K562 (cell line): ENCODE results near the gene NCAPG2. TPM values are rescaled to one million over a fixed set of nuclear protein-coding genes. Genes with fewer than 3 reads are reported as not detected.
A peak's percentile ranks its signal among the peaks of the same experiment; 100 is the strongest.

Experiments
- BCLAF1 ChIP-seq, 2 experiments: fragments of 450-650 bp in 1 of 2; IDR thresholded peaks; 2 replicates each; pipeline ENCODE4 v1.6.1; 2011 to 2017; ENCODE audit warnings: low read depth in 2 of 2, antibody characterized with exemption in 1 of 2, borderline replicate concordance in 1 of 2, low read length in 1 of 2, mild to moderate bottlenecking in 1 of 2, mixed read lengths in 1 of 2; ENCODE audit not compliant: control insufficient read depth in 1 of 2
- E2F8 ChIP-seq: fragments of 450-650 bp; IDR thresholded peaks from 2 replicates; pipeline ENCODE4 v1.7.1; 2018; ENCODE audit warnings: mild to moderate bottlenecking, low read depth; ENCODE audit not compliant: partially characterized antibody
- ELF1 ChIP-seq: fragments of 200-800 bp; sonication (Bioruptor generic); IDR thresholded peaks from 2 replicates; pipeline ENCODE4 v1.6.1; 2016; ENCODE audit warnings: missing genetic modification characterization, missing compliant biosample characterization
- ERF ChIP-seq: fragments of 450-650 bp; formaldehyde crosslinking; IDR thresholded peaks from 2 replicates; pipeline ENCODE4 v1.4.0; 2020; ENCODE audit warnings: mild to moderate bottlenecking, mixed read lengths
- ETV6 ChIP-seq, 3 experiments: fragments of 150-350 bp in 1 of 3; sonication (generic) in 1 of 3; formaldehyde crosslinking in 1 of 3; IDR thresholded peaks; 2 replicates each; pipeline versions ENCODE4 v1.6.1 to v1.8.0; 2014 to 2022; ENCODE audit warnings: borderline replicate concordance in 2 of 3, low read depth in 2 of 3, antibody characterized with exemption in 1 of 3, low read length in 1 of 3, mild to moderate bottlenecking in 1 of 3, missing genetic modification reagents in 1 of 3
- HNRNPL ChIP-seq: fragments of 200-400 bp; formaldehyde crosslinking; IDR thresholded peaks from 2 replicates; pipeline ENCODE4 v1.6.1; 2017; ENCODE audit warnings: low read depth, mild to moderate bottlenecking, low read length
- LEF1 ChIP-seq: fragments of 450-650 bp; IDR thresholded peaks from 2 replicates; pipeline ENCODE4 v1.6.1; 2016; ENCODE audit warnings: mild to moderate bottlenecking
- POLR3G ChIP-seq: IDR thresholded peaks from 2 replicates; pipeline ENCODE4 v1.6.1; 2011; ENCODE audit not compliant: insufficient read length, insufficient replicate concordance; ENCODE audit errors: extremely low read depth
- RBBP5 ChIP-seq: fragments of 200-600 bp; sonication (generic); IDR thresholded peaks from 2 replicates; pipeline ENCODE4 v1.6.1; 2012; ENCODE audit warnings: borderline replicate concordance, mild to moderate bottlenecking, low read length, control low read depth, inconsistent platforms; ENCODE audit not compliant: insufficient read depth, poor library complexity, severe bottlenecking
- RERE ChIP-seq: sonication (generic); formaldehyde crosslinking; IDR thresholded peaks from 2 replicates; pipeline ENCODE4 v1.8.0; 2023; ENCODE audit warnings: missing genetic modification reagents, mild to moderate bottlenecking, borderline replicate concordance
- TRIM24 ChIP-seq, 2 experiments: fragments of 450-650 bp; IDR thresholded peaks; 2 replicates each; pipeline ENCODE4 v1.6.1; 2016
- ZNF277 ChIP-seq: fragments of 250-450 bp; sonication (Bioruptor Pico); IDR thresholded peaks from 2 replicates; pipeline ENCODE4 v1.8.0; 2022; ENCODE audit warnings: inconsistent platforms, mild to moderate bottlenecking, moderate library complexity, borderline replicate concordance
- ZNF282 ChIP-seq: sonication (generic); formaldehyde crosslinking; IDR thresholded peaks from 2 replicates; pipeline ENCODE4 v1.8.1; 2023; ENCODE audit warnings: missing genetic modification reagents
- ZNF354B ChIP-seq: fragments of 250-450 bp; sonication (Bioruptor Pico); IDR thresholded peaks from 2 replicates; pipeline ENCODE4 v1.4.0; 2020
- polyA plus RNA-seq, 8 experiments: library from polyadenylated mRNA; depleted of rRNA in 4 of 8; stranded (reverse) in 5 of 8; unstranded in 3 of 8; fragments of >200 nt; fragmentation: Nextera tagmentation in 2 of 8; fragmentation: Illumina TruSeq in 1 of 8; extraction: Ambion mirVana in 2 of 8; extraction: Trizol in 1 of 8; gene quantifications; 2 replicates each; pipeline versions ENCODE4 v1.2.1 to v1.2.3, GENCODE V29; 2011 to 2014; ENCODE audit warnings: inconsistent platforms in 1 of 8, missing spikeins in 1 of 8
- total RNA-seq, 7 experiments: library from RNA; depleted of rRNA in 6 of 7; stranded (reverse); fragments of >200 nt in 6 of 7; fragmentation: Illumina TruSeq in 2 of 7; extraction: Trizol in 2 of 7; gene quantifications; 2 replicates each; pipeline versions ENCODE4 v1.2.1 to v1.2.3, GENCODE V29; 2011 to 2021; ENCODE audit warnings: low replicate concordance in 1 of 7

NCAPG2 gene
- total and polyA plus RNA-seq, 9 of the 15 experiments (the other 6 are each of a cell fraction or from before 2014, with no cell fraction given), result 21.5 to 127 (median 86.1) TPM

GRCh38 chr7:158710651-158711102, 6.1 kb upstream of the NCAPG2 start (continued):
- TF ChIP-seq BCLAF1 (IDR thresholded peaks at IDR 0.05; ENCODE audit: borderline replicate concordance in 1 of 2, control insufficient read depth in 1 of 2, low read depth in 2 of 2, low read length in 1 of 2), result no peak
- TF ChIP-seq E2F8, result no peak
- TF ChIP-seq ELF1 (tag), result no peak
- TF ChIP-seq RBBP5, result no peak
- no peak for TF ChIP-seq LEF1
- no peak for TF ChIP-seq HNRNPL
- TF ChIP-seq ERF (CRISPR knock-in tag), result 0 out of 2 replicates have a peak, but pooled peaks have one; percentile 27
- TF ChIP-seq ZNF282 (CRISPR knock-in tag), result no peak
- peak; percentile 84 to 87 for TF ChIP-seq TRIM24 (IDR thresholded peaks at IDR 0.05)
- TF ChIP-seq POLR3G, result no peak
- TF ChIP-seq ZNF277 (CRISPR knock-in tag), result no peak
- no peak for TF ChIP-seq ETV6 (IDR thresholded peaks at IDR 0.05; ENCODE audit: borderline replicate concordance in 1 of 2, low read depth in 2 of 2, low read length in 1 of 2)
- no peak for TF ChIP-seq ETV6 (CRISPR knock-in tag; IDR thresholded peaks at IDR 0.05; ENCODE audit: borderline replicate concordance)
- no peak for TF ChIP-seq RERE (CRISPR knock-in tag)
- TF ChIP-seq ZNF354B (CRISPR knock-in tag), result no peak
